ENCODE data around the gene GARIN1A.
"Not testable (repeated sequence)": the region's sequence is repeated elsewhere in the genome, so short reads cannot be mapped to it uniquely, and the experiment has no call there.

GARIN1A gene

GRCh38 chr7:128671992-128672391 is at the start of gene GARIN1A:
Gene GARIN1A (plus strand): TSS chr7:128672292. CDS start chr7:128672398, 106 bp downstream.
- no peak for DNase-seq (ENCODE audit: low read depth in 1 of 2, low spot score in 1 of 2)

- DNase-seq (ENCODE audit: low read depth in 1 of 2, low spot score in 1 of 2): not testable (repeated sequence)
Observed at GRCh38 chr7:128627124-128627523, 45.0 kb upstream of the GARIN1A start.

GRCh38 chr7:128633915-128634314 is 38.2 kb upstream of the GARIN1A start:
- DNase-seq (ENCODE audit: low read depth in 1 of 2, low spot score in 1 of 2): not testable (repeated sequence)

- DNase-seq (ENCODE audit: low read depth in 1 of 2, low spot score in 1 of 2): not testable (repeated sequence)
Observed at GRCh38 chr7:128645206-128645605, 26.9 kb upstream of the GARIN1A start.

GRCh38 chr7:128645844-128646243 is 26.2 kb upstream of the GARIN1A start:
- not testable (repeated sequence) for DNase-seq (ENCODE audit: low read depth in 1 of 2, low spot score in 1 of 2)

GRCh38 chr7:128646877-128647276 is 25.2 kb upstream of the GARIN1A start:
- DNase-seq (ENCODE audit: low read depth in 1 of 2, low spot score in 1 of 2): not testable (repeated sequence)

GRCh38 chr7:128651096-128651495 is 21.0 kb upstream of the GARIN1A start:
- not testable (repeated sequence) for DNase-seq (ENCODE audit: low read depth in 1 of 2, low spot score in 1 of 2)

- DNase-seq (ENCODE audit: low read depth in 1 of 2, low spot score in 1 of 2): not testable (repeated sequence)
Observed at GRCh38 chr7:128652606-128653005, 19.5 kb upstream of the GARIN1A start.

- DNase-seq (ENCODE audit: low read depth in 1 of 2, low spot score in 1 of 2): not testable (repeated sequence)
Observed at GRCh38 chr7:128653197-128653596, 18.9 kb upstream of the GARIN1A start.

GRCh38 chr7:128654080-128654479 is 18.0 kb upstream of the GARIN1A start:
- DNase-seq (ENCODE audit: low read depth in 1 of 2, low spot score in 1 of 2): not testable (repeated sequence)

- not testable (repeated sequence) for DNase-seq (ENCODE audit: low read depth in 1 of 2, low spot score in 1 of 2)
Observed at GRCh38 chr7:128654501-128654900, 17.6 kb upstream of the GARIN1A start.

- not testable (repeated sequence) for DNase-seq (ENCODE audit: low read depth in 1 of 2, low spot score in 1 of 2)
Observed at GRCh38 chr7:128658428-128658827, 13.7 kb upstream of the GARIN1A start.

GRCh38 chr7:128660596-128660995 is 11.5 kb upstream of the GARIN1A start:
- no peak for DNase-seq (ENCODE audit: low read depth in 1 of 2, low spot score in 1 of 2)

GRCh38 chr7:128661446-128661845 is 10.6 kb upstream of the GARIN1A start:
- DNase-seq (ENCODE audit: low read depth in 1 of 2, low spot score in 1 of 2): no peak

GRCh38 chr7:128662091-128662490 is 10.0 kb upstream of the GARIN1A start:
- DNase-seq (ENCODE audit: low read depth in 1 of 2, low spot score in 1 of 2): no peak

- not testable (repeated sequence) for DNase-seq (ENCODE audit: low read depth in 1 of 2, low spot score in 1 of 2)
Observed at GRCh38 chr7:128663223-128663622, 8.9 kb upstream of the GARIN1A start.

- no peak for DNase-seq (ENCODE audit: low read depth in 1 of 2, low spot score in 1 of 2)
Observed at GRCh38 chr7:128665057-128665456, 7.0 kb upstream of the GARIN1A start.

GRCh38 chr7:128666200-128666599 is 5.9 kb upstream of the GARIN1A start:
- no peak for DNase-seq (ENCODE audit: low read depth in 1 of 2, low spot score in 1 of 2)

- no peak for DNase-seq (ENCODE audit: low read depth in 1 of 2, low spot score in 1 of 2)
Observed at GRCh38 chr7:128672927-128673517, 930 bp downstream of the GARIN1A start.

GRCh38 chr7:128673571-128673970 is 1.5 kb downstream of the GARIN1A start:
- DNase-seq (ENCODE audit: low read depth in 1 of 2, low spot score in 1 of 2): no peak

- DNase-seq (ENCODE audit: low read depth in 1 of 2, low spot score in 1 of 2): no peak
Observed at GRCh38 chr7:128676665-128677064, 4.6 kb downstream of the GARIN1A start.

- DNase-seq (ENCODE audit: low read depth in 1 of 2, low spot score in 1 of 2): no peak
Observed at GRCh38 chr7:128679920-128680319, 7.8 kb downstream of the GARIN1A start.

Data from activated CD4-positive, alpha-beta T cell treated with anti-CD3 and anti-CD28 coated beads, Interleukin-2, amount 50 U/mL, for 24 hours (primary cell).